ENCODE measurements around the gene DACH2. TPM values are rescaled to one million over a fixed set of nuclear protein-coding genes. Genes with fewer than 3 reads are reported as not detected.
"Not testable (repeated sequence)": the region's sequence is repeated elsewhere in the genome, so short reads cannot be mapped to it uniquely, and the experiment has no call there.

Gene DACH2
- polyA plus RNA-seq (ENCODE audit: insufficient read length), result 0.99 TPM

DNA sequence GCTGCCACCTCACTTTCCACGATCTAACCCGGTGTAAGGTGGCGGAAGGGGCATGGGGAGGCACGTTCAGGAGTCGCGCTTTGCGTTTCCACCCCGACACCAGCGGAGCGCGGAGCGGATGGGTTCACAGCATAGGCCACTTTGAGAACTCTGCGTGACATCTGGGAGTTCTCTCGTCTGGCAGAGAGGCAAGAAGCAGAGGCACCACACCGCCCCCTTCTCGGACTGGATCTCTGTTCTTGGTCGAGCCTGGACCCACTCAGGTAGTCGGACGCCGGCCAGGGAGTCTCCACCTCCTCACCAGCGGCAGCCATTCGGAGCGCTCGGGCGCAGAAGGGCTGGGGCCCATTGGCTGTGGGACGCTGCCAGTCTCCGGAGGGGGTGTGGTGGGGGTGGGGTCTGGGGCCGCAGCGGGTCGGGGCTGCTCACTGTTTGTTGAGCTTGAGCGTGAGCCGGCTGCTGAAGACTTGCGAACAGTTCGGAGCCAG, at the start of gene DACH2:
DACH2 (plus strand) TSS at position 428 of the 488 bp plus-strand sequence.
- peak; percentile 20 for DNase-seq (ENCODE audit: low read depth)

DNA sequence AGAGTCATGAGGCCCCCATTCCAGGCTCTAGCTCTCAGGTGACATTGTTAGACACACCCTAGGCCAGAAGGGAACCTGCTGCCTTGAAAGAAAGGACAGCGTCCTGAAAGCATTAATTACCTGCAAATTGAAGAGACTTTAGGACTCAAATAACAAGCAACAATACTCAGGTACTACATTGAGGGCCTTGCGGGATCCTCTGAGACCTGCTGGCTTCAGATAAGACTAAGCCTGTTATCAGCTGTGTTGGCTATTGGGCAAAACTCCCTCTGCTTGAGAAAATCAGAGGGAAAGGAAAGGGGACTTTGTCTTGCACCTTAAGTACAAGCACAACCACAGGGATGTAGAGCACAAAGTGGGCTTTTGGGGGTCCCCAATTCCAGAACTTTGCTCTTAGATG, 45.9 kb upstream of the DACH2 start:
- no peak for DNase-seq (ENCODE audit: low read depth)

DNA sequence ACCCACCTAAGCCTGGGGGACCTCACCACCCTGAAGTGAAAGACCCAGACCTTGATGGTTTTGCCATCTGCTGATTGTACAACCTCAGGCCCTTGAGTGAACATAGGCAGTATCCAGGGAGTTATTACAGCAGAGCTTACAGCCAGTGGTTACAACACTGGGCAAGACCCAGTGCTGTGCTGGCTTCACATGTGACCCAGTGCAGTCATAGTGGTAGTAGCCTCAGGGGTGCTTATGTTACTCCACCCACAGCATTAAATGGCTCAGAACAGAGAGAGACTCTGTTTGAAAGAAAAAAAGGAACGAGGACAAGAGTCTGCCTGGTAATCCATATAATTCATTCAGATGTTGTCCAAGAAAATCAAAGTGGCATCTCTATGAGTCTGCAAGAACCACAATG, 45.2 kb upstream of the DACH2 start:
- no peak for DNase-seq (ENCODE audit: low read depth)

DNA sequence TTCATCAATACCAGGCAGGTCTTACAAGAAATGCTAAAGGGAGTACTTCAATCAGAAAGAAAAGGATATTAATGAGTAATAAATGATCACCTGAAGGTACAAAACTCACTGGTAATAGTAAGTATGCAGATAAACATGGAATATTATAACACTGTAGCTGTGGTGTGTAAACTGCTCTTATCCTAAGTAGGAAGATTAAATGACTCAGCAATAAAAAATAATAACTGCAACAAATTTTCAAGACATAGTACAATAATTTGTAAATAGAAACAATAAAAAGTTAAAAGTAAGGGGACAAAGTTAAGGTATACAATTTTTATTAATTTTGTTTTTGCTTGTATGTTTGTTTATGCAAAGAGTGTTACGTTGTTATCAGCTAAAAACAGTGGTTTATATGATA, 43.7 kb upstream of the DACH2 start:
- no peak for DNase-seq (ENCODE audit: low read depth)

DNA sequence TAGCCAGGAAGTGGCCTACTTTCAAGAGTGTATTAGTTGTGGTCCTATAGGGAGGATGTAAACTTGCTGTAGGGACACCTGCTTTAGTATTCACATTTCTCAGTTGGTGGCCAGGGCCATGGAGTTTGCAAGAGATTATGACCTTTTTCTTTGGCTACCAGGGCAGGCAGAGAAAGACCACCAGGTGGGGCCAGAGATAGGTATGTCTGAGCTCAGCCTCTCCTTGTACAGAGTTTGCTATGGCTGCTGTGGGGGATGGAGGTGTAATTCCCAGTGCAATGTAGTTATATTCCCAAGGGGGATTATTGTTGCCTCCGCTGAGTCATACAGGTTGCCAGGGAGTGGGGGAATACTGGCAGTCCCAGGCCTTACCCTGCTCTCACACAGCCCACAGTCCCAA, 26.3 kb upstream of the DACH2 start:
- DNase-seq (ENCODE audit: low read depth), result no peak

DNA sequence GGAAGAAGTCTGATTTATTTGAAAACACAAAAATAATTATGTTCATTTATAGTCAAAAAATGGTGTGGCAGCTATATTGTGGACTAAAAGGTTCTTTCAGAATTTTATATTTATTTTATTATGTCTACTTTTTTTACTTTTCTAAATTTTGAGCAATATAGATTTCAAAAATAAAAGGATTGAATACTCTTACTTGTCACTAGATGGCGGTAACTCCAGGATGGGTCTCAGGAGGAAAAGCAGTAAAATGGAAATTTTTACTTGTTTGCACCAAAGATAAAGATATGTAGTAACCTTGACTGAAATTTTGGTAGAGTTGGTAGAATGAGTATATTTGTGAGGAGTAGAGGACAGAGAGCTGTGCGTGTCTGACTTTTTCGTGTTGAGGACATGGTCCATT, 14.5 kb upstream of the DACH2 start:
- no peak for DNase-seq (ENCODE audit: low read depth)

DNA sequence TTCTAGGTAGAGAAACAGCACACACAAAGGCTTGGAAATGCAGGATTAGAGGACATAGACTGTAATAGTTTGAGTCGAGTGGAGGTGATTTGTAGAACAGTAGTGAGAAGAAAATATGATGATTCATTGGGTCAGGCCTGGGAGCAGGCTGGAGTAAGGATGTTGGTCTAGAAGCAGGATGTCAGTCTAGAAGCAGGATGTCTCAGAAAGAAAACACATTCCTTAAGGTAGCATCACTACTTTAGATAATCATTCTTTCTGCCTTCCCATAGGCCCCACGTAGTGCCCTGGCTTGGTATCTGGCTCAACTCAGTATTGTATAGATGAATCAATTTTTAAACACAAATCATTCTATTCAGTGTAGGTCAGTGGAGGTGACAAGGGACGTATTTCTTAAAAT, 11.2 kb upstream of the DACH2 start:
- no peak for DNase-seq (ENCODE audit: low read depth)

DNA sequence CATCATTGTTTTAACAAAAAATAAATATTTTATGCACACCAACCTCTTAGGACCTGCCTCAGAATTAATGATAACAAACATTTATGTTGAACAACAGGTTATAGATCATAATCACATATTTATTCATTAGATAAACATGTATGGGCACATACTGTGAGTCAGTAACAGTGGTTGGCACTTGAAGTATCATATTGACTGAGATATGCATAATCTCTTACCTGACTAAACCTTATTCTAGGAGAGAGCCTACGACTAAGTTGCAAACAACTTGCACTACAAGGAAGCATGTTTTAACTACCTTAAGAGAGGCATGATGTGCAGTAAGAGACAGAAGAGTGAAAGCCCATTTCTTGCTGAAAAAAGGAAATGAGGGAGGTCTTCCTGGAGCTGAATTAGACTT, 6.5 kb upstream of the DACH2 start:
- no peak for DNase-seq (ENCODE audit: low read depth)

DNA sequence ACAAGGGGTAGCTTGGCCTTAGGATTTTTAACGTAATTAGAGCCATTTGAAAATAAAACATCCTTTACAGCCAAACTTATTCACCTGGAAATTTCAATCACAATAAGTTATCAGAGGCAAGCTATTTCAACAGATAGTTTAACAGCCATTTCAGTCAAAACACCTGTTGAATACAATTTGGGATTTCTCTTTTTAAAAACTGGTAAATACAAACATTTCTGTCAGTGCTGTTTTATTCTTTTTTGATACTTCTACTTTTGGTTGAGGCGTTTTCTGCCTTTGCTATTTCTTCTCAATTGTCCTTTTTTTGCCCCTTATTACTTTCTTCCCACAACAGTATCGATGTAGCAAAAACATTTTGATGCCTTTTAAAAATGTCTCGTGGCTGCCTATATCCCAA, 2.1 kb upstream of the DACH2 start:
- no peak for DNase-seq (ENCODE audit: low read depth)

DNA sequence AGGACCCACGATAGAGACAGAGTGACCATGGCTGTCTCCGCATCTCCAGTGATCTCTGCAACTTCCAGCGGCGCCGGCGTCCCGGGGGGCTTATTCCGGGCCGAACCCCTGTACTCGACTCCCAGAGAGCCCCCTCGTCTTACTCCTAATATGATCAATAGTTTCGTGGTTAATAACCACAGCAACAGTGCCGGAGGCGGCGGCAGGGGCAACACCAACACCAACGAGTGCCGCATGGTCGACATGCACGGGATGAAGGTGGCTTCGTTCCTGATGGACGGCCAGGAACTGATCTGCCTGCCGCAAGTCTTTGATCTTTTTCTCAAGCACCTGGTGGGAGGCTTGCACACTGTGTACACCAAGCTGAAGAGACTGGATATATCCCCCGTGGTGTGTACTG, 343 bp downstream of the DACH2 start:
- no peak for DNase-seq (ENCODE audit: low read depth)

DNA sequence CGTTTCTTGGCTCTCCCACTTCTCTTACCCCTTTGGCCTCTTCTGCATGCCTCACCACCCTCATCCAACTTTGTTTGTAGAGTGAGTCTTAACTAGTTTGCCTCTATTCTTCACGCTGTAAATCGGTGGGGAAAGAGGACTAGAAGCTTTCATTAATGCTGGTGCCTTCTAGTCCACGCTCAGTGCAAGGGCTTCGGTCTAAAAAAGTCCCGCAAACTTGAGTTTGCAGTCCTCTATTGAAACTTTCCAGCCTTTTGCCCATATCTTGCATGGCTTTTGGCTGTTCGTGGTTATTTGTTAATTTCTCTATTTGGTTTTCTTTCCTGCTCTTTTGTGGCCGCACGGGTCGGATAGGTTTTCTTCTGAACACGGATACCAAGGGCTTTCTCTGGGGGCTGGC, 868 bp downstream of the DACH2 start:
- DNase-seq (ENCODE audit: low read depth), result no peak

DNA sequence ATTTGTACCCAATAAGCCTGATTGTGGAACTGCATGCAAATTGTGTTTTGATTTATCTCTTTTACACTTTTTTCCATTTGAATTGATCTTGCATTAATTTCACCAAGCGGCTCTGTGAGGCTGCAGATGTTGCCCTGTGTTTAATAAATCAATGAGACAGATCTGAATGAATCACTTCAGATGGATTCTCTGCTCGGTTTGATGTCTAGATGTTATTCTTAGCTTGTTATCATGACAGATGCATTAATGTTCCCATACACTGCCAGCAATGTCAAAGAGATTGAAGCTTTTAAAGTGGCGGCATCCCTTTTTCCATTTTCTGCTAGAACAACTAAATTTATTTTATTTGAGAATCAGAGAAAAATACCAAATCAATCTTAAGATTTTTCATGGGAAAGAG, 6.3 kb downstream of the DACH2 start:
- DNase-seq (ENCODE audit: low read depth), result no peak

DNA sequence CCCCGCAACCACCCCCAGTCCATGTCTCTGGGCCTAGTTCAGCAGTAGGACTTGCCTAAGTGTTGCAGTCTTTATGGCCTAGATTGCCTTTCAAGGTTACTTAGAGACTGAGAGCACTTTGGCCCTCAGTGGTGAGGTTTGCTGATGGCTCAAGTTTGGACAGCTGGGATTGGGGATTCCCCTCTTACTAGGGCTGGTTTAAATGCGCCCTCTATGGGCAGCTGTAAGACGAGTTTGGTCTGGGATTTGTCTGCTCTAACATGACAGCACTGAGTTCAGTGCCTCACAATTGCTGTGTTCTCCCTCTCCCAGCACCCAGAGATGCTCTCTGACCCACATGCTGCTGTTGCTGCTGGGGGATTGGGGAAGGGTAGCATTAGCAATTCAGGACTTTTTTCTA, 23.1 kb downstream of the DACH2 start:
- no peak for DNase-seq (ENCODE audit: low read depth)

DNA sequence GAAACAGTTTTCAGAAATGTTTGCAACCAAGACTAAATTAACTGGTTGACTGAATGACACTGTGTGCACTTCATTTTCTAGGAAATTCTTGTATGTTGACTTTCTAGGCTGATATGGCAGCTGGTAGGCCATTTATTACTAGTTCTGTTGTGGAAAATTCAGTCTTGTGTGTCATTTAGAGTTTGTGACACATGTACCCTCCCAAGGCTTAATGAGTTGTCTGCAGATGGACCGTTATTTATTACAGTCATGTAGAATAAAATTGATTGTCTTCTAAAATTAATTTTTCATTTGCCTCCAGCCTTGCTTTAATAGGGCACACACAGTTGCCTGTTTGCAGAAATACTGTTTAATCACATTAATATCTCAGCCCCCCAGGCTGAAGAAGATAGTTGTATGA, 30.7 kb downstream of the DACH2 start:
- DNase-seq (ENCODE audit: low read depth), result no peak

DNA sequence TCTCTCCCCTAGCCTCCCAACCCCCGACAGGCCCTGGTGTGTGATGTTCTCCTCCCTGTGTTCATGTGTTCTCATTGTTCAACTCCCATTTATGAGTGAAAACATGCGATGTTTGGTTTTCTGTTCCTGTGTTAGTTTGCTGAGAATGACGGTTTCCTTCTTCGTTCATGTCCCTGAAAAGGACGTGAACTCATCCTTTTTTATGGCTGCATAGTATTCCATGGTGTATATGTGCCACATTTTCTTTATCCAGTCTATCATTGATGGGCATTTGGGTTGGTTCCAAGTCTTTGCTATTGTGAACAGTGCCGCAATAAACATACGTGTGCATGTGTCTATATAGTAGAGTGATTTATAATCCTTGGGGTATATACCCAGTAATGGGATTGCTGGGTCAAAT, 33.1 kb downstream of the DACH2 start:
- not testable (repeated sequence) for DNase-seq (ENCODE audit: low read depth)

DNA sequence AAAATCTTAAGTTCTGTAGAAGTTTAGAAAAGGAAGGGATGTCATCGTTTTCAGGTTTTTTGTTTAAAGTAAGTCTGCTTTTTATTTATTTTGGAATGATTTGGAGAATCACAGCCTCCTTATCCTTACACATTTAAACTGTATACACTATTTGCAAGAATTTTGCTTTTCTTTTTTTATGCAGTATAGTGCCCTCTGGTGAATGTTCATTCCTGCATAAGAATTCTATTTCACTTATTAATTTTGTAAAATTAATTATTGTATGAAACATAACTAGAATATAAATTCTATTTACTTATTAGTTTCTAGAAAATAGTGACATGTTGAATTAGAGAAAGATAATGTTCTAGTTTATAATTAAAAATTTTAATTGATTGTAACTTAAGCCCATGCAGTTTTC, 44.6 kb downstream of the DACH2 start:
- no peak for DNase-seq (ENCODE audit: low read depth)

DNA sequence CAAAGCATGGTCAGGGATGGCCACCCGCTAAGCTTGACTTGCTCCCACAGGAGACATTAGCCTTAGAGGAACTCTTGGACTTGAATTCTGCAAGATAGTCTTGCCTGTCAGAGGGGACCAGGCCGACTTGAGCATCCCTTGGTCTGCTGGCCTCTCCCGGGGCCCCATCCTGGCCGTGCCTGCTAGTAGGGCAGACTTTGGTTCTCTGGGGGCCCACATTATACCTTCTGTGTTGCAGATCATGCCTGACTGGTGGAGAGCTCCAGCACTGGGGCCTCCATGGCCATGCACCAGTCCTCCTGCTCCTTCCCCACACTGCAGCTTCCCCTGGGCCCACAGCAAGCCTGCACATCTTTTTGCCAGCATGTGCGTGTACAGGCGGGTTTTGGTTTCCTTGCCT, 46.5 kb downstream of the DACH2 start:
- DNase-seq (ENCODE audit: low read depth), result no peak

DNA sequence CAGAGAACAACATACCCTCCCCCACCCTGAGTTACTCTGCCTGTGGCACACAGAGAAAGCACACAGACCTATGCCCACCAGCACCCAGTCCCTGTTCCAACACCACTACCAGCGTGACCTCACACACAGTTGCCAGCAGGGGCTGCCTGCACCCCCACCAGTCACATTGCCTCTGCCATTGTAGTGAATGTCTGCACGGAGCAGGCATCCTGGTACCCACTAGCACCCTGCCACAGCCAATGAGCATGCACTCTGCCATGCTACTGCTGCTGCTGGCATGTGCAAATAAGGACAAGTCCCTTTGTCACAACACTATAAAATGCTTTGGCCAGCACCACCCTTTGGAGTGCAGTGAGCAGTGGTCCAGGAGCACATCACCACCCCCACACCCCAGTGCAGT, 47.1 kb downstream of the DACH2 start:
- no peak for DNase-seq (ENCODE audit: low read depth)

DNA sequence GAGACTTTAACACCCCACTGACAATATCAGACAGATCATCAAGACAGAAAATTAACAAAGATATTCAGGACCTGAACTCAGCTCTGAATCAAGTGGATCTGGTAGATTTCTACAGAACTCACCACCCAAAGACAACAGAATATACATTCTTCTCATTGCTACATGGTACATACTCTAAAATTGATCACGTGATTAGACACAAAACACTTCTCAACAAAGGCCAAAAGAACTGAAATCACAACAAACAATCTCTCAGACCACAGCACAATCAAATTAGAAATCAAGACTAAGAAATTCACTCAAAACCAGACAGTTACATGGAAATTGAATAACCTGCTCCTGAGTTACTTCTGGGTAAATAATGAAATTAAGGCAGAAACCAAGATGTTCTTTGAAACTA, 49.6 kb downstream of the DACH2 start:
- no peak for DNase-seq (ENCODE audit: low read depth)

DNA sequence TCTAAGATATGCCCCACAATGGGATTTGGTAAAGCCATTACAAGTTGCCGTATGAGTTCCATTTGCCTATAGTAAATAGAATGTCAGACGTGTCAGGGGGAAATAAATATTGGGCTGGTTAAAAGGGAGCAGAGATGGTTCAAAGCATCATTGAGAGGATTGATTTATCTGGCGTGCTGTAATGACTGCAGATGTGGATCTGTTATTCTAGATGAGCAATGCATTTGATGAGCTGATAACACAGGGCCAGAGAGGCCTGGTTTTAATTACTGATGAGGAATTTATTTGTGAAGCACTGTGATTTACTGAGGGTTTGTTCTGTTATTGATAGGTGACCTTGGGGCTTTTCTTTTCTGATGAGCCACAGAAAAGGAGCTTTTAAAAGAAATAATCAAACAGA, 62.5 kb downstream of the DACH2 start:
- DNase-seq (ENCODE audit: low read depth), result no peak

DNA sequence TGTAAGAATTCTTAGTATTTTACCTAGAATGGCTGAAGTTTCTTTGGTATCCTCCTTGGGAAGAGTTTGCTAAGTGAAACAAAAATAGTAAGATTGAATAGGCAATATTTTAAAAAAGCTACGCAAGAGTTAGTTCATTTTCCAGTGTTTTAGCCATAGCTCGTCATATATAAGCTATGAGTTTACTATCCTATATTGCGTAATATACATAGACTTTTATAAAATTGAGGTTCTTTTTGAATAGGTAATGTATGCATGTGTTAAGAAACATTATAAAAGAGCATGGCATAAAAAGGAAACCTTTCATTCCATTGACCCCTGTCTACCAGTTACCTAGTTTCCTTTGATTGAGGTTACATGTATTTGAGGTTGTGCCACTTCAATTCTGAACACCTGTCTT, 67.0 kb downstream of the DACH2 start:
- no peak for DNase-seq (ENCODE audit: low read depth)

DNA sequence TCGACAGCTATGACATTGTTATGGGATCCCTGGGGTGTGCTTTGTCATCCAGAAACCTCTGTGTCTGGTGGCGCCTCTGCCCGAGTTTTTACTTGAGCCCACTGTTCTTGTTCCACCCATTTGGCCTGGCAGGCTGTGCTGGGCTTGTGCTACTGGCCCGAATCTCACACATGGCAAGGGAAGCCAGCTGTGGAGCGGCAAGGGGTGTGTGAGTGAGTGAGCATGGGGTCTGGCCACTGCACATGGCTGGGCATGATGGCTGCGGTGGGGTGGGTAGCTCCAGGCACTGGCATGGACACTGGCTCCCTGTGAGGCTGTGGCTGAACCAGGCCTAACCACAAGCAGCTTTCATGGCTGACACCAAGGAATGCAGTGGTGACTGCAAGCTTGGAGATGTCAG, 89.2 kb downstream of the DACH2 start:
- DNase-seq (ENCODE audit: low read depth), result no peak

DNA sequence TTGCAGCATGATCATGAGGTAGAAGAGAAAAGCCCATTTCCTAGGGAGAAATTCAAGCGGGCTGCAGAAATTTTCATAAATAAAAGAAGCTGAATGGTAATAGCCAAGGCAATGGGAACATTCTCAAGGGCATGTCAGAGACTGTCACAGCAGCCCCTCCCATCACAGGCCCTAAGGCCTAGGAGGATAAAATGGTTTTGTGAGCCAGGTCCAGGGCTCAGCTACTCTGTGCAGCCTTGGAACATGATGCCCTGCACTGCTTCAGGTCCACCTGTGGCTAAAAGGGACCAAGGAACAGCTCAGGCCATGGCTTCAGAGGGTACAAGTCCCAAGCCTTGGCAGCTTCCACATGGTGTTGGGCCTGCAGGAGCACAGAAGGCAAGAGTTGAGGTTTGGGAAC, 93.3 kb downstream of the DACH2 start:
- DNase-seq (ENCODE audit: low read depth), result no peak

DNA sequence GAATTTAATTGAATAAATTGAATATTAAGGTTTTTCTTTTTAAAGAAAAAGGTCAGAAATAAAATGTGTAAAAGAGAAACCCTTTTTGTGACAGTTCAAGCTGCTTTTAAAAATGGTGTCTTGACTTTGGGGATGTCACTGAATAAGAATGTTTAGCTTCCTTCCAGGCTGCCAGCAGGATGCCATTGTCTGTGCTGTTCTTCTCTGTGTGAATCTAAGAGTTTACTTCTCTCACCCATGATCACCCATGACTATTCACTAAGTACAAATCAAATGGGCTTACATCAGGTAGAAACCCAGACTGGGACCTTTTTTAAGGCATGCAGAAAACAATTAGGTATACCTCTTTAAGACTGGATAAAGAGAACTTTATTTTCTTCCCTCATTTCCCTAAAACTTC, 115.3 kb downstream of the DACH2 start:
- DNase-seq (ENCODE audit: low read depth), result no peak

DNA sequence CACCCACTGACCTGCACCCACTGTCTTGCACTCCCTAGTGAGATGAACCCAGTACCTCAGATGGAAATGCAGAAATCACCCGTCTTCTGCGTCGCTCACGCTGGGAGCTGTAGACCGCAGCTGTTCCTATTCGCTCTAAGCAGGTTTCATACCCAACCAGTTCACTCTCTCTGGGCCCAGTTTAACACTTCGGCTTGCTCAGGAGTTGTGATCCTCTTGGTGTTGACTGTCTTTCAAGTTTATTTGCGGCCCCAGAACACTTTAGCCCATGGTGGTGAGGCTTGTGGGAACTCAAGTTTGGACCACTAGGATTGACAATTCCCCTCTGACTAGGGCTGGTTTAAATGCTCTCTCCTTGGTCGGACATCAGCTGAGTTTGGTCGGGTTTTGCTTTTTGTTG, 147.0 kb downstream of the DACH2 start:
- DNase-seq (ENCODE audit: low read depth), result no peak

All from forelimb muscle (tissue), 1 donor.